Hematopoietic multipotent progenitor cell treated with erythropoietin and hydrocortisone succinate and interleukin-3 and kit ligand, for 4 days (in vitro differentiated cells): ENCODE measurements around the gene KLHL35.

ENCODE experiments used
- DNase-seq: peaks from one replicate; pipeline ENCODE4 v3.0.0-alpha.2; 2015

The KLHL35 gene

GRCh38 chr11:75468534-75469340 lies 35.7 kb upstream of the KLHL35 start:
- no peak for DNase-seq

- DNase-seq = no peak
Measured at GRCh38 chr11:75467881-75468280, 34.9 kb upstream of the KLHL35 start.

GRCh38 chr11:75467311-75467710 lies 34.3 kb upstream of the KLHL35 start:
- no peak for DNase-seq

GRCh38 chr11:75465701-75466531 lies 32.9 kb upstream of the KLHL35 start:
- DNase-seq = no peak

GRCh38 chr11:75463106-75463774 lies 30.2 kb upstream of the KLHL35 start:
- no peak for DNase-seq

GRCh38 chr11:75462117-75462653 lies 29.2 kb upstream of the KLHL35 start:
- no peak for DNase-seq

GRCh38 chr11:75461151-75461550 lies 28.1 kb upstream of the KLHL35 start:
- DNase-seq = no peak

GRCh38 chr11:75456596-75457183 lies 23.7 kb upstream of the KLHL35 start:
- no peak for DNase-seq

GRCh38 chr11:75454987-75455386 lies 22.0 kb upstream of the KLHL35 start:
- no peak for DNase-seq

- DNase-seq = no peak
Measured at GRCh38 chr11:75453916-75454655, 21.1 kb upstream of the KLHL35 start.

- peak; percentile 45 for DNase-seq
Measured at GRCh38 chr11:75450826-75451821, 18.1 kb upstream of the KLHL35 start.

- DNase-seq = no peak
Measured at GRCh38 chr11:75450236-75450635, 17.2 kb upstream of the KLHL35 start.

- DNase-seq = no peak
Measured at GRCh38 chr11:75449776-75450175, 16.8 kb upstream of the KLHL35 start.

GRCh38 chr11:75449271-75449670 lies 16.3 kb upstream of the KLHL35 start:
- DNase-seq = no peak

- no peak for DNase-seq
Measured at GRCh38 chr11:75447415-75447814, 14.4 kb upstream of the KLHL35 start.

GRCh38 chr11:75445315-75445953 lies 12.4 kb upstream of the KLHL35 start:
- peak; percentile 79 for DNase-seq

- no peak for DNase-seq
Measured at GRCh38 chr11:75443043-75443442, 10.0 kb upstream of the KLHL35 start.

GRCh38 chr11:75442161-75442885 lies 9.3 kb upstream of the KLHL35 start:
- DNase-seq = no peak

- DNase-seq = no peak
Measured at GRCh38 chr11:75441804-75442132, 8.8 kb upstream of the KLHL35 start.
